GM23248 (cell line): ENCODE data around the gene COX7A2L. TPM values are rescaled to one million over a fixed set of nuclear protein-coding genes. Genes with fewer than 3 reads are reported as not detected.

Experiments used
- DNase-seq: peaks from one replicate; pipeline ENCODE4 v3.0.0-alpha.2; 2015
- H2AFZ ChIP-seq: fragments of 200-600 bp; sonication (generic); 2 replicates; pipeline ENCODE4 v1.6.1; 2016; ENCODE audit warnings: antibody characterized with exemption
- H3F3A ChIP-seq: fragments of 200-600 bp; sonication (generic); 2 replicates; pipeline ENCODE4 v1.6.1; 2016; ENCODE audit warnings: mild to moderate bottlenecking, antibody characterized with exemption, mixed run types; ENCODE audit not compliant: insufficient read depth
- H3K27ac ChIP-seq: fragments of 200-600 bp; sonication (generic); 2 replicates; pipeline ENCODE4 v1.5.1; 2016; ENCODE audit warnings: mild to moderate bottlenecking
- H3K27me3 ChIP-seq: fragments of 200-600 bp; sonication (generic); replicated peaks from 2 replicates; pipeline ENCODE4 v1.6.1; 2016; ENCODE audit warnings: mild to moderate bottlenecking; ENCODE audit not compliant: insufficient read depth
- H3K36me3 ChIP-seq: fragments of 200-600 bp; sonication (generic); 2 replicates; pipeline ENCODE4 v1.6.1; 2016; ENCODE audit warnings: low read depth, mild to moderate bottlenecking
- H3K4me1 ChIP-seq: fragments of 200-600 bp; sonication (generic); 2 replicates; pipeline ENCODE4 v1.6.1; 2016; ENCODE audit warnings: mild to moderate bottlenecking; ENCODE audit not compliant: insufficient read depth
- H3K4me2 ChIP-seq: fragments of 200-600 bp; sonication (generic); one replicate; pipeline ENCODE4 v1.6.1; 2016; ENCODE audit warnings: mild to moderate bottlenecking; ENCODE audit not compliant: unreplicated experiment
- H3K4me3 ChIP-seq: fragments of 200-600 bp; sonication (generic); 2 replicates; pipeline ENCODE4 v1.5.1; 2016; ENCODE audit warnings: mild to moderate bottlenecking
- H3K79me2 ChIP-seq: fragments of 200-600 bp; sonication (generic); 2 replicates; pipeline ENCODE4 v1.6.1; 2016; ENCODE audit warnings: mild to moderate bottlenecking; ENCODE audit not compliant: insufficient read depth
- H3K9ac ChIP-seq: fragments of 200-600 bp; sonication (generic); 2 replicates; pipeline ENCODE4 v1.6.1; 2016; ENCODE audit warnings: mild to moderate bottlenecking
- H3K9me2 ChIP-seq: fragments of 200-600 bp; sonication (generic); 2 replicates; pipeline ENCODE4 v1.6.1; 2016; ENCODE audit warnings: mixed run types, mild to moderate bottlenecking, moderate library complexity; ENCODE audit not compliant: insufficient read depth
- H3K9me3 ChIP-seq: fragments of 200-600 bp; sonication (generic); one replicate; pipeline ENCODE4 v1.6.1; 2017; ENCODE audit warnings: low read depth
- H4K20me1 ChIP-seq: fragments of 200-600 bp; sonication (generic); 2 replicates; pipeline ENCODE4 v1.6.0; 2016; ENCODE audit not compliant: insufficient read depth
- EZH2 ChIP-seq: fragments of 200-600 bp; sonication (generic); IDR thresholded peaks from 2 replicates; pipeline ENCODE4 v1.6.1; 2018; ENCODE audit warnings: antibody characterized with exemption, mild to moderate bottlenecking; ENCODE audit not compliant: insufficient read depth, poor library complexity, severe bottlenecking
- EZH2phosphoT487 ChIP-seq: fragments of 200-600 bp; sonication (generic); IDR thresholded peaks from 2 replicates; pipeline ENCODE4 v1.6.1; 2018; ENCODE audit warnings: antibody characterized with exemption, moderate library complexity, mild to moderate bottlenecking, low read depth; ENCODE audit not compliant: insufficient read depth
- WGBS, 2 experiments: methylation state at CpG; one replicate each; pipeline ENCODE4 v1.1.6; 2015 to 2017; ENCODE audit warnings: low lambda C conversion rate in 2 of 2, low coverage in 1 of 2; ENCODE audit errors: missing lambda C conversion rate in 2 of 2; 5-methylcytosine and 5-hydroxymethylcytosine counted together
- in situ Hi-C: fragments of 300-500 bp; cut with MboI; formaldehyde crosslinking; loops from 2 replicates; pipeline ENCODE4 v1.15.0; 2020
- polyA plus RNA-seq: library from polyadenylated mRNA; unstranded; fragments of >200 nt; fragmentation: Nextera tagmentation; extraction: Ambion mirVana; gene quantifications from 2 replicates; pipeline ENCODE4 v1.2.1, GENCODE V29; 2016
- total RNA-seq: library from RNA; depleted of rRNA; stranded (reverse); fragments of >200 nt; shearing (Covaris generic); gene quantifications from 2 replicates; pipeline ENCODE4 v1.2.3, GENCODE V29; 2014

Gene COX7A2L
- total and polyA plus RNA-seq, 2 experiments from 2014 or later: 166 to 202 TPM

DNA sequence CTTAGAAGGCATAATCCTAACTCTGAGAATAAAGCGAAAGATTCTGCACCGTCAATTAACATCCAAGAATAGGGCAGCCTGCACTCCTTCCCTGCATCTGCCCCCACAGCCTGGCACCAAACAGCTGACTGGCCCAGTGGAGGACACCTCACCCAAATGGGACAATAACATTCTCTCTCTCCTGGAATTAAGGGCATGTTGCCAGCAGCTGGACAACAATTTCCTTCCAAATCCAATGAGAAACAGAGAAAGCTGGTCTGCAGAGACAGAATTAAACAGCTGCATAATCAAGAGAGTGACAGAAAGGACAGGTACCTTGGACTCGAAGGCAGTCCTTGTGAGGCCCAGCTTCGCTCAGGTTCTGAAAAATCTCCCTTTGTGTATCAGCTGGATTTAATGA is 15.0 kb downstream of the COX7A2L start:
- peaks cover 17% of the 10 kb centered on the region for H3K4me1 ChIP-seq
- H3K27ac ChIP-seq: no peak overlapping the region
- peaks cover 12% of the 10 kb centered on the region; the same call in 1 of the 2 replicates for H3F3A ChIP-seq
- in situ Hi-C loops: no loop called here
- no peaks in the 10 kb centered on the region for H3K9me2 ChIP-seq
- no peak overlapping the region for H2AFZ ChIP-seq
- H4K20me1 ChIP-seq: no peaks in the 10 kb centered on the region
- no peaks in the 10 kb centered on the region for H3K9me3 ChIP-seq
- peaks cover 16% of the 10 kb centered on the region; the same call in 1 of the 2 replicates for H3K36me3 ChIP-seq
- no peak overlapping the region for H3K9ac ChIP-seq
- no peaks in the 10 kb centered on the region for H3K27me3 ChIP-seq
- no peak overlapping the region for H3K4me2 ChIP-seq
- H3K4me3 ChIP-seq: no peak overlapping the region
- WGBS, 2 experiments: 93 to 99% methylated on average over 4 of the region's 4 CpGs
- DNase-seq: no peak
- TF ChIP-seq EZH2phosphoT487 (no peak), EZH2 (no peak)
- H3K79me2 ChIP-seq: peaks cover 94% of the 10 kb centered on the region

DNA sequence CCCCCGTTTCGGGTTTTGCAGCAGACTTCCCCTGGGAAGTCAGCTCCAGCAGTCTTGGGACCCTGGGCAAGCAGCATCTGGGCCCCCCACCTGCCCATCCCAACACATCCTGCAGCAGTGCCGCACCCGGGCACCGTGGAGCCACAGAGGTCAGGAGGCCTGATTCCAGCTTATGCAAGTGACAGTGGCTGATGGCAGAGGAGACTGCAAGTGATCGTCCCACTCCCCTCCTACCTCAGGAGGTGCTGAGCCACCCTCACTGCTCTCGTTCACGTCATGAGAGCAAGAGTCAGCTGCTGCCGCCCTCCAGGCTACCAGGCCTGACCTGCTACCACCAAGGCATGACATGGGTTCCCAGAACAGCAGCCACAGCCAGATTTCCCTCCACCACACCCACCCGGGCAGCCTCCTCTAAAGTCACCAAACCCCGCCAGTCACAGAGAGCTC is 18.2 kb downstream of the COX7A2L start:
- H3K27ac ChIP-seq: peak overlapping the region; percentile 83
- no peak overlapping the region for H2AFZ ChIP-seq
- peak overlapping the region; percentile 54 for H3K4me2 ChIP-seq
- in situ Hi-C loops: no loop called here
- peaks cover 93% of the 10 kb centered on the region for H3K79me2 ChIP-seq
- no peak overlapping the region for H3K9ac ChIP-seq
- no peaks in the 10 kb centered on the region for H3K27me3 ChIP-seq
- no peak for TF ChIP-seq EZH2
- no peak for TF ChIP-seq EZH2phosphoT487
- peaks cover 12% of the 10 kb centered on the region; the same call in 1 of the 2 replicates for H3F3A ChIP-seq
- no peak for DNase-seq
- H3K9me2 ChIP-seq: no peaks in the 10 kb centered on the region
- H4K20me1 ChIP-seq: no peaks in the 10 kb centered on the region
- no peaks in the 10 kb centered on the region for H3K36me3 ChIP-seq
- H3K4me3 ChIP-seq: no peak overlapping the region
- no peaks in the 10 kb centered on the region for H3K9me3 ChIP-seq
- peaks cover 17% of the 10 kb centered on the region for H3K4me1 ChIP-seq
- WGBS, 2 experiments: 54 to 55% methylated on average over 11 of the region's 11 CpGs

DNA sequence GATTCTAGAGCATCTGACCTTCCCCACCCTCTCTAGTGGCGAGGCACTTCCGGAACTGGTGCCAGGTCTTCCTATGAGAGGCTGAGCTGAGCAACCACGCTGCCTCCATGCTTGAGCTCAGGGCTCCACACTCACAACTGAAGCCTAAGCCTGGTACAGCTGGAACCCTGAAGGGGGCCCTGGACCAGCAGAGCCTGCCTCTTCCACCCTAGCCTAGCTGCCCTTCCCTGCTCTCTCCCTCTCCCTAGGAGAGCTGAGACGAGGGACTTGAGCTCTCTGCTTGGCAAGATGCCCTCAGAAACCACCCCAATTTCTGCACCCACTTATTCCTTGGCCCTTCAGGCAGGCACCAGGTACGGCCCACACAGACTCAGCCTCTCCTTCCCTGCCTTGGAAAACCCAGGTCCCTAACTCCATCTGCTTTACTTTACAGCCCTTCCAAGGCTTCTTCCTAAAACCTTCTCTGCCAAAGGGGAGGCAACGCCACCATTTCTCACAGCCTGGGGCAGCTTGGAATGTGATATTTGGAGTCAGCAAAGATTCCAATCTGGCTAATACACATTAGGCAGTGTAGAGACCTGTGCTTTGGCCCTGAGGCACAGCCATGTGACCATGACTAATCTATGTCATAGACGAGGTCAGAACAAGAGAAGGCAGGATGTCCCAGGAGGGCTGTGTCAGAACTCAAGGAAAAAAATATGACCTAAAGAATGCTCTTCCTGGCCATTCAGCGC is 18.8 kb downstream of the COX7A2L start:
- in situ Hi-C loops: no loop called here

DNA sequence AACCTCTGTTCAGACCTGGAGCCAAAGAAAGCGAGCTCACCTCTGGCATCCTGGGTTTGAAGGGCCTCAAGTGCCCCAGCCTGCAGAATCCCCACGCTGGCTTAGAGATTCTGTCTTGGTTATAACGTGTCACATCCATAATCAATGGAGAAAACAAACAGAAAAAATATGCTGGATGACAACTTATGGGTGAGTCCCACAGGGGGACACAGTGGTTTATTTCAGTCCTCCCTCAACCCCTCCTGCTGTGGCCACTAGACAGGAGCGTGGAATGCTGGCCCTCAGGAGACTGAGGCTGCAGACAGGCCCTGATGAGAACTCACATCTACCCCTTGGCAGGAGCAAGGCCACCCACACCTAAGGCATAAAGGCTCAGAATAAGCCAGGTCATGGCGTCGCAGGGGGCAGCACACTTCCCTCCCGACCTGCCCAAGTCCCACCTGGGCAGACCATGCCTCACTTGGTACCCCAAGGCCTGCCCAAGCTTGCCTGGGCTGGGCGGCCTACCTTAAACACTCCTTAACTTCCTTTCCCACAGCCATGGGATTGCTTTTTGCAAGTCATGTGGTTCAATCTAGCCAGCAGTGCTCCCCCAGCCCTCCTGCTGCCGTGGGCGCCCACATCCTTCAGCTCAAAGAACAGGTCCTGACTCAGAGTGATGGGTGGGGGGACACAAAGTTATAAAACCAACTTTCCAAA is 19.9 kb downstream of the COX7A2L start:
- Histone ChIP-seq H2AFZ (no peak overlapping the region), H3K9me2 (no peaks in the 10 kb centered on the region), H3K27ac (peak overlapping the region; percentile 83), H4K20me1 (no peaks in the 10 kb centered on the region), H3K27me3 (no peaks in the 10 kb centered on the region), H3K79me2 (peaks cover 84% of the 10 kb centered on the region), H3K9ac (no peak overlapping the region), H3K4me2 (no peak overlapping the region), H3K9me3 (no peaks in the 10 kb centered on the region), H3K4me1 (peaks cover 17% of the 10 kb centered on the region), H3F3A (peaks cover 12% of the 10 kb centered on the region; the same call in 1 of the 2 replicates), H3K4me3 (no peak overlapping the region), H3K36me3 (no peaks in the 10 kb centered on the region)
- WGBS, 2 experiments: 89 to 92% methylated on average over 10 of the region's 10 CpGs
- in situ Hi-C loops: no loop called here
- DNase-seq: no peak
- TF ChIP-seq EZH2: no peak
- no peak for TF ChIP-seq EZH2phosphoT487

More for the DNA sequence above, 18.8 kb downstream of the COX7A2L start:
- H3F3A ChIP-seq: peaks cover 12% of the 10 kb centered on the region; the same call in 1 of the 2 replicates
- H3K79me2 ChIP-seq: peaks cover 89% of the 10 kb centered on the region
- peak; percentile 97 for DNase-seq
- no peak overlapping the region for H2AFZ ChIP-seq
- H3K9me2 ChIP-seq: no peaks in the 10 kb centered on the region
- H3K27me3 ChIP-seq: no peaks in the 10 kb centered on the region
- H3K4me3 ChIP-seq: 0 out of 2 replicates have a peak overlapping the region, but pooled peaks have one; percentile 24
- H3K36me3 ChIP-seq: no peaks in the 10 kb centered on the region
- TF ChIP-seq EZH2phosphoT487 (no peak), EZH2 (no peak)
- no peaks in the 10 kb centered on the region for H4K20me1 ChIP-seq
- no peaks in the 10 kb centered on the region for H3K9me3 ChIP-seq
- peak overlapping the region; percentile 83 for H3K27ac ChIP-seq
- H3K4me1 ChIP-seq: peaks cover 17% of the 10 kb centered on the region
- peak overlapping the region; percentile 63 for H3K4me2 ChIP-seq
- peak overlapping the region; percentile 35; the same call in 1 of the 2 replicates for H3K9ac ChIP-seq
- 26 to 43% methylated on average over 6 to 8 of the region's 8 CpGs for WGBS, 2 experiments
